Gastroesophageal sphincter (tissue), 4 donors: ENCODE data around the gene FAM163B. TPM values are rescaled to one million over a fixed set of nuclear protein-coding genes. Genes with fewer than 3 reads are reported as not detected.

Experiments used
- ATAC-seq: fragments of 150-250 bp; one replicate; pipeline ENCODE4 v1.9.1; 2016; ENCODE audit warnings: mild to moderate bottlenecking, moderate library complexity
- H3K27ac ChIP-seq, 4 donors: fragments of 200-600 bp; sonication (generic) in 3 of 4; 1 replicate in 3 of 4; 2 replicates in 1 of 4; pipeline ENCODE4 v1.5.1; 2016 to 2019
- H3K27me3 ChIP-seq: fragments of 200-600 bp; sonication (generic); one replicate; pipeline ENCODE4 v1.5.1; 2019
- H3K36me3 ChIP-seq, 2 donors: fragments of 200-600 bp; sonication (generic); one replicate each; pipeline ENCODE4 v1.5.1; 2019; ENCODE audit warnings: control low read depth in 1 of 2
- H3K4me1 ChIP-seq, 3 donors: fragments of 200-600 bp; sonication (generic); 1 replicate in 2 of 3; 2 replicates in 1 of 3; pipeline ENCODE4 v1.5.1; 2016 to 2019; ENCODE audit warnings: control low read depth in 2 of 3
- H3K4me3 ChIP-seq, 2 donors: fragments of 200-600 bp; sonication (generic); one replicate each; pipeline ENCODE4 v1.5.1; 2019; ENCODE audit warnings: mild to moderate bottlenecking in 1 of 2, moderate library complexity in 1 of 2
- H3K9me3 ChIP-seq, 3 donors: fragments of 200-600 bp; sonication (generic); one replicate each; pipeline ENCODE4 v1.5.1; 2017 to 2019; ENCODE audit warnings: control low read depth in 2 of 3
- CTCF ChIP-seq, 4 experiments: fragments of 200-600 bp in 2 of 4; fragments of 450-650 bp in 2 of 4; sonication (generic) in 1 of 4; IDR thresholded peaks; one replicate each; pipeline ENCODE4 v1.5.1; 2017 to 2019; ENCODE audit warnings: antibody characterized with exemption in 4 of 4, mild to moderate bottlenecking in 2 of 4, moderate library complexity in 2 of 4
- EP300 ChIP-seq: sonication (generic); formaldehyde crosslinking; IDR thresholded peaks from one replicate; pipeline ENCODE4 v1.6.1; 2017; ENCODE audit warnings: antibody characterized with exemption, mild to moderate bottlenecking
- POLR2A ChIP-seq, 2 donors: fragments of 450-650 bp; IDR thresholded peaks; one replicate each; pipeline ENCODE4 v1.6.1; 2017; ENCODE audit warnings: antibody characterized with exemption in 2 of 2, mild to moderate bottlenecking in 2 of 2, moderate library complexity in 1 of 2
- POLR2AphosphoS5 ChIP-seq: sonication (generic); formaldehyde crosslinking; IDR thresholded peaks from one replicate; pipeline ENCODE4 v1.6.1; 2017; ENCODE audit warnings: antibody characterized with exemption
- WGBS, 2 donors: methylation state at CpG; one replicate each; pipeline ENCODE4 v1.1.5; 2018; ENCODE audit warnings: low coverage in 1 of 2; 5-methylcytosine and 5-hydroxymethylcytosine counted together
- total RNA-seq, 4 donors: library from RNA; depleted of rRNA; stranded (reverse); fragments of >200 nt; gene quantifications; one replicate each; pipeline ENCODE4 v1.1.0, GENCODE V29; 2016

The FAM163B gene
- total RNA-seq, 4 donors from 2014 or later, result not detected

- no peak for ATAC-seq
- no peaks in the 10 kb centered on the region for H3K4me1 ChIP-seq
- 72% methylated on average over 5 of the region's 16 CpGs; no CpG with 5 or more reads in 1 of the 2 donors for WGBS, 2 donors
- TF ChIP-seq POLR2A (IDR thresholded peaks at IDR 0.05) (no peak), CTCF (IDR thresholded peaks at IDR 0.05) (no peak)
- H3K4me3 ChIP-seq, result no peak overlapping the region
- no peaks in the 10 kb centered on the region for H3K9me3 ChIP-seq
- H3K27me3 ChIP-seq, result peaks cover 66% of the 10 kb centered on the region
- H3K27ac ChIP-seq, result no peak overlapping the region
- H3K36me3 ChIP-seq, result no peaks in the 10 kb centered on the region
Measured at GRCh38 chr9:133642708-133643361, 33.6 kb upstream of the FAM163B start.

DNA sequence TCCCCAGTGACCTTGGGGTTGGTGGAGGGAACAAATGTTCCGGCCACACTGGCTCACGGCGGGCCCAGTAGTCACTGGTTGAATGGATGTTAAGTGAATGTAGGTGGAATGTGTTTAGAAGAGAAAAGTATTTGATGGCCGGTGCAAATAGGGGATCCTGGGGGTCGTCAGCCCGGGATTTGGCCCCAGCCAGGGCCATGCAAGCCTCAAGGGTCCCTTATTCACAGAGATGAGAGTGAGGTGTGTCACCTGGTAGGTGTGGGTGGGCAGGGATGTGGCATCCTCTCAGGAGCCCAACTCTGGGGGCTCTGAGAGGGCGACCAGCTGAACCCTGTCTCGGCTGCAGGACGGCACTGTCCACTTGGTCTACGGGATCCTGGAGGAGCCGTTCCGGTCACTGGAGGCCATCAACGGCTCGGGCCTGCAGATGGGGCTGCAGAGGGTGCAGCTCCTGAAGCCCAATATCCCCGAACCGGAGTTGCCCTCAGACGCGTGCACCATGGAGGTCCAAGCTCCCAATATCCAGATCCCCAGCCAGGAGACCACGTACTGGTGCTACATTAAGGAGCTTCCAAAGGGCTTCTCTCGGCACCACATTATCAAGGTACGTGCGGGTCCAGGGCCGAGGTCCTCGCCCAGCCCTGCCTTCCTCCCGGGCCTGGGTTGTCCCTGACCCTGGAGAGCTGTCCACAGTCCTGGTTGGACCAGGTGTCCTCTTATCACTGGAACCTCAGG lies 32.8 kb upstream of the FAM163B start:
- peaks cover 71% of the 10 kb centered on the region for H3K27me3 ChIP-seq
- H3K27ac ChIP-seq, result no peak overlapping the region
- H3K36me3 ChIP-seq, result no peaks in the 10 kb centered on the region
- H3K4me1 ChIP-seq, result no peaks in the 10 kb centered on the region
- WGBS, 2 donors, result 80% methylated on average over 1 of the region's 25 CpGs; no CpG with 5 or more reads in 1 of the 2 donors
- no peaks in the 10 kb centered on the region for H3K9me3 ChIP-seq
- TF ChIP-seq POLR2AphosphoS5, result no peak
- TF ChIP-seq CTCF (IDR thresholded peaks at IDR 0.05), result no peak
- no peak for TF ChIP-seq EP300
- TF ChIP-seq POLR2A (IDR thresholded peaks at IDR 0.05), result no peak
- ATAC-seq, result no peak
- H3K4me3 ChIP-seq, result no peak overlapping the region

DNA sequence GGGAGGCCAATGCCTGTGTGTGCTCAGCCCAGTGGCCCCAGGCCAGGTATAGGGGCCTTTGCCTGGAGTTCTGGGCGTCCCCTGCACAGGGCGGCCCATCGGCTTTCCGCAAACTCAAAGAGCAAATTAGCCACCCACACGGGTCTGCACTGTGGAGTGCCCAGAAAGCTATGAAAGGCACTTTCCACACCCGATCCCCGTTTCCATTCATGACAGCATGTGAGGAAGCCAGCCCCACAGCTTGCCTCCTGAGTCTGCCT lies 32.1 kb upstream of the FAM163B start:
- TF ChIP-seq POLR2AphosphoS5 (no peak), CTCF (IDR thresholded peaks at IDR 0.05) (no peak), EP300 (no peak), POLR2A (IDR thresholded peaks at IDR 0.05) (no peak)

GRCh38 chr9:133640580-133641395 lies 31.6 kb upstream of the FAM163B start:
- no peaks in the 10 kb centered on the region for H3K36me3 ChIP-seq
- H3K27me3 ChIP-seq, result peaks cover 71% of the 10 kb centered on the region
- WGBS, 2 donors, result 63 to 81% methylated on average over 5 to 7 of the region's 13 CpGs
- H3K4me1 ChIP-seq, result no peaks in the 10 kb centered on the region
- no peak overlapping the region for H3K4me3 ChIP-seq
- no peak for ATAC-seq
- TF ChIP-seq POLR2A (IDR thresholded peaks at IDR 0.05) (no peak), POLR2AphosphoS5 (no peak), CTCF (IDR thresholded peaks at IDR 0.05) (no peak), EP300 (no peak)
- no peak overlapping the region for H3K27ac ChIP-seq
- H3K9me3 ChIP-seq, result no peaks in the 10 kb centered on the region

More for the DNA sequence above, 32.1 kb upstream of the FAM163B start:
- no peaks in the 10 kb centered on the region for H3K36me3 ChIP-seq
- 80% methylated on average over 3 of the region's 7 CpGs; no CpG with 5 or more reads in 1 of the 2 donors for WGBS, 2 donors
- no peak for ATAC-seq
- no peak overlapping the region for H3K27ac ChIP-seq
- no peaks in the 10 kb centered on the region for H3K9me3 ChIP-seq
- H3K27me3 ChIP-seq, result peaks cover 71% of the 10 kb centered on the region
- H3K4me3 ChIP-seq, result no peak overlapping the region
- no peaks in the 10 kb centered on the region for H3K4me1 ChIP-seq
